Effector CD8-positive, alpha-beta T cell (primary cell): ENCODE measurements around the gene SIN3A.
"Not testable (repeated sequence)": the region's sequence is repeated elsewhere in the genome, so short reads cannot be mapped to it uniquely, and the experiment has no call there.

ENCODE experiments used
- DNase-seq: peaks from one replicate; lab custom pipeline; 2025; lab: John Stamatoyannopoulos, UW

SIN3A gene

GRCh38 chr15:75450307-75451201 lies 936 bp downstream of the SIN3A start:
- peak; percentile 97 for DNase-seq

GRCh38 chr15:75449585-75450306 lies 1.7 kb downstream of the SIN3A start:
- DNase-seq, result no peak

- DNase-seq, result not testable (repeated sequence)
Observed at GRCh38 chr15:75448171-75448570, 3.3 kb downstream of the SIN3A start.

DNA sequence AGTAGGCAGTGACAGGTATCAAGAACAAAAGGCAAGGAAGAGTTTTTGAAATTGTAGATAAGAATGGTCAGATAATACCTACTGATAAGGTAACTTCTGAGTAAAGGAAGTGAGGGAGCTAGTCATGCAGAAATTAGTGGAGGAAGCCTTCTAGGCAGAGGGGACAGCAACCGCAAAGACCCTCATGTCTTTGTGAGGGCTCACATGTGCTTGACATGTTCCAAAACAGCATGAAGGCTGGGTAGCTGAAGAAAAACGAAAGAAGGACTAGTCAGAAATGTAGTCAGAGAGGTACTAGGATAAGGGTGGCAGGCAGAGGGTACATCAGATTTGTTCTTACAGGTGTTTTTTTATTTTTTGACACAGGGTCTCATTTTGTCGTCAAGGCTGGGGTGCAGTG lies 5.3 kb downstream of the SIN3A start:
- DNase-seq, result no peak

- DNase-seq, result not testable (repeated sequence)
Observed at GRCh38 chr15:75445324-75445723, 6.2 kb downstream of the SIN3A start.

- not testable (repeated sequence) for DNase-seq
Observed at GRCh38 chr15:75443972-75444453, 7.5 kb downstream of the SIN3A start.

GRCh38 chr15:75437721-75438120 lies 13.8 kb downstream of the SIN3A start:
- no peak for DNase-seq

DNA sequence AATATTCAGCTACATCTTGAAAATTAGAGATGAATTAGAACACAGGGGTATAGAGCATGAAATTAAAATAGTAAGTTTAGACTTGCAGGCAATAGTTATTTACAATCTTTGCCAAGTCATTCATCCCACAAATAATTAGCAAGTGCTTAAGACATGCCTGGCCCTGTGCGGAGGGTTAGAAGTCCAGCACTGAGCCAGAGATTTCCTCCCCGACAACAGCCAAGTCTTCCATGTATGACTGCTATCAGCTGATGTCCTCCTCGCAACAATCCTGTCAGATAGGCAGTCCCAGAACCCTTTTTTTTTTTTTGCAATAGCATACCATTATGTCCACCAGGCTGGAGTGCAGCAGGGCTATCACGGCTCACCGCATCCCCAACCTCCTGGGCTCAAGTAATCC lies 14.6 kb downstream of the SIN3A start:
- no peak for DNase-seq

DNA sequence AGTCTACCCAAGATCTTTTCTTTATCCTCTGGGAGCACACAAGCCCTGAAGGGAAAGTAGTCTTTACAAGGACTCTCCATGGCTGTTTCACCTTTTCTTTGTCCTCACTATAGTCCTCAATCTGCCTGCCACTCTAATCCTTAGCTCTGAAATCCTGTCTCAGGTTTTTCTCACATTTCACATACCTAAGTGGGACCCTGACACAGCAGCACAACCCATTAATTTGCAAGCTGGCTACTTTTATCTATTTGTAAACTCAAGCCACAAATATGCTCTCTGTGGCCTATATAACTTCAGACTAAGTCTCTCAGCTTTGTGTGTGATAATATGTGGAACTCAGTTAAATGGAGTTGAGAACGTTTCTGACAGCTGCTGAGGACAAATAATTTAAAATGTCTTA lies 19.8 kb downstream of the SIN3A start:
- DNase-seq, result no peak

DNA sequence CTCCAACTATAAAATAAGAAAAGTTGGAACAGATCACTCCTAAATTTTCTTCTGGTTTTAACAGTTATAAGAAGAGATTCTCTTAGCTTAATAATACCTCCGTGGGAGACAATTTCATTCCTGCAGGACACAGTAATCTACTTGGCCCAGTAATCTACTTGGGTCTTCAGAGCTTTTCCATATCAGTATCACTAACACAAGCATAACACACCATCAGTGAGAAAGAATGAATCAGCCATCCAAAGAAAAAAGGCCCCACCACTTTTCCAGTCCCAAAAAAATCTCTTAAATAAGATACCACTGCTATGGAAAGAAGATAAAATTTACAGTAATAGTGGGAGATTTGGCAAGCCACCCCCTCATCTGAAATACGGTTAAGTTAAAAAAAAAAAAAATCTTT lies 20.2 kb downstream of the SIN3A start:
- DNase-seq, result no peak

- no peak for DNase-seq
Observed at GRCh38 chr15:75430259-75430658, 21.2 kb downstream of the SIN3A start.

- DNase-seq, result no peak
Observed at GRCh38 chr15:75428152-75428551, 23.3 kb downstream of the SIN3A start.

GRCh38 chr15:75425966-75426500 lies 25.5 kb downstream of the SIN3A start:
- DNase-seq, result no peak

DNA sequence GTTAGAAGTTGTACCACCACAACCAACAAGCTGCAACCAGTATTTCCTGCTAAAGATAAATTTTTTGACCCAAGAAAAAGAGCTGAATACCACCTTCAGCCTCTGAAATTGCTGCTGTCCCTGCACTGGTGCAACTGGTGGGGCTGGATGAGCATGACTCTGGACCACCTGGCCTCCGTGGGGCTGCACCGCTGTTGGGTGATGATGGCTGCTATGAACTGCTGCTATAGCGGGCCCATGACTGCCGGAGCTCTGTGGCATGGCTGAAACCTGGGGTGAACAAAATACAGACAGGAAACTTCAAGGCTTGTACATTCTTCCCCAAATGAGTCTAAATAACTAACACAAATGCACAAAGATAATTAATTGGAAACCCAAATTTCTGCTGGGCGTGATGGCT lies 28.9 kb downstream of the SIN3A start:
- no peak for DNase-seq

GRCh38 chr15:75420698-75421097 lies 30.8 kb downstream of the SIN3A start:
- DNase-seq, result no peak

DNA sequence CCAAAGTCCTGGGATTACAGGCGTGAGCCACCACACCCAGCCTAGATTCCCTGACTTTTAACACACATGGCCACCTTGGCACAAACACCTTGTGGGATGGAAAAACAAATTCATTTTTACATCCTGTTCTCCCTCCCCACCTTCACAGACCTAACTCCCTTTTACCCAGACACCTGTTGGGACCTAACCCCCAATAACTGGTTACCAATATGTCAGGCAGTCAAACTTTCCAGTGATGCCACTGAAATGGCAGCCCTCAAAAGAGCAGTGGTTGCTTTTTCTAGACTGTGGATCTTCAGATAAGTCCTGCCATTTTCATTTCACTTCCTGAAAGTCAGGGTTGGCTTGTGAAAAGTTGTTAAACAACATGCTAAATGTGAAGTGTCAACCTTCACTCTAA lies 34.9 kb downstream of the SIN3A start:
- no peak for DNase-seq

DNA sequence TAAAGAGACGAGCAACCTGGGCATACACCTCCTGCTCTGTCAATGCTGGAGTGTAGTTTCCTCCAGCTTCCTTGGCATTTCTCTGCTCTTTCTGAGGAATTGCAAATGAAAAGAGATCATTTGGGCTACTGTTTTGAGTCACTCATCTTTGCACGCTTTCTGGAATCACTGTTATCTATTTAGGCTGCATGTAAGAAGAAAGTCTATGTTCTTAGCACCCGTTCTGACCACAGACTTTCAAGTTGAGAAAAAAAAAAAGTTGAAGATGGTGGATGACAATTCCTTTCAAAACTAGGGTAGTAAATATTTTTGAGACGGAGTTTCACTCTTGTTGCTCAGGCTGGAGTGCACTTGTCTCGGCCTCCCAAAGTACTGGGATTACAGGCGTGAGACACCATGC lies 41.3 kb downstream of the SIN3A start:
- DNase-seq, result no peak

GRCh38 chr15:75407083-75407482 lies 44.4 kb downstream of the SIN3A start:
- no peak for DNase-seq

GRCh38 chr15:75403892-75404291 lies 47.6 kb downstream of the SIN3A start:
- DNase-seq, result no peak

DNA sequence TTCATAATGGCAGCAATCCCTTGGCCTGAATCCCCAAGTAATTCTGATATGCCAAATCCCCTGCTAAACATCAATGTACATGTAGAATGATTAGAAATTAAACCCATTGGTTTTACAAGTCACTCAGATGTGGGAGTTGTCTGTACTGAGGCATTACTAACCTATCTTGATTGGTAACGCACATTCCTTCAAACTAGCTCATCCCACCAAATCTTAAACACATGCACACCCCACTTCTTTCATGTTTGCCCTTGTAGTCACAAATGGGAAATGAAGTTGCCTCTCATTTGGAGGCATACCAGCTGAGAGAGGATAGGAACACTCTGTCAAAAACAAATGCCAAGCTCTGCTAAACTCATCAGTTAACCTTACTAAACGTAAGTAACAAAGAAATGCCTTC lies 54.0 kb downstream of the SIN3A start:
- no peak for DNase-seq

GRCh38 chr15:75389791-75390382 lies 61.6 kb downstream of the SIN3A start:
- no peak for DNase-seq

- not testable (repeated sequence) for DNase-seq
Observed at GRCh38 chr15:75383986-75384385, 67.5 kb downstream of the SIN3A start.
